GM12891 (cell line): ENCODE data around the gene CBFA2T3. TPM values are rescaled to one million over a fixed set of nuclear protein-coding genes. Genes with fewer than 3 reads are reported as not detected.

ENCODE experiments used
- DNase-seq: peaks from one replicate; pipeline ENCODE4 v3.0.0; 2011; ENCODE audit warnings: low spot score; ENCODE audit not compliant: insufficient read length
- FAIRE-seq: peaks from 2 replicates; lab custom pipeline; 2011; peaks lifted over from hg19 to GRCh38; lab: Jason Lieb, UNC
- PAX5 ChIP-seq: IDR thresholded peaks from 2 replicates; pipeline ENCODE4 v1.6.1; 2011; ENCODE audit warnings: low read length, moderate library complexity, mild to moderate bottlenecking; ENCODE audit not compliant: insufficient read depth, severe bottlenecking
- POLR2A ChIP-seq: IDR thresholded peaks from 2 replicates; pipeline ENCODE4 v1.6.1; 2011; ENCODE audit warnings: low read depth, low read length, control low read depth
- POLR2AphosphoS5 ChIP-seq: IDR thresholded peaks from 2 replicates; pipeline ENCODE4 v1.6.1; 2011; ENCODE audit warnings: low read depth, low read length, control low read depth
- POU2F2 ChIP-seq: IDR thresholded peaks from 2 replicates; pipeline ENCODE4 v1.6.1; 2011; ENCODE audit warnings: low read depth, mild to moderate bottlenecking, control low read depth, low read length, moderate library complexity
- SPI1 ChIP-seq: IDR thresholded peaks from 2 replicates; pipeline ENCODE4 v1.6.1; 2011; ENCODE audit warnings: low read depth, low read length, control low read depth
- TAF1 ChIP-seq: IDR thresholded peaks from 2 replicates; pipeline ENCODE4 v1.6.1; 2011; ENCODE audit warnings: low read depth, low read length, control low read depth
- polyA plus RNA-seq: library from polyadenylated mRNA; unstranded; fragments of >200 nt; gene quantifications from one replicate; pipeline ENCODE4 v1.2.1, GENCODE V29; 2012; ENCODE audit warnings: low read depth, missing spikeins, inconsistent platforms; ENCODE audit not compliant: missing spikeins

Gene CBFA2T3
- polyA plus RNA-seq, result 15.1 TPM

- TF ChIP-seq TAF1, result peak; percentile 33; the same call in 1 of the 2 replicates
- TF ChIP-seq POLR2A, result no peak; the same call in 1 of the 2 replicates
- no peak for TF ChIP-seq PAX5
- no peak for TF ChIP-seq SPI1
- TF ChIP-seq POU2F2, result peak; percentile 18; the same call in 1 of the 2 replicates
- 0 out of 2 replicates have a peak, but pooled peaks have one; percentile 15 for TF ChIP-seq POLR2AphosphoS5
- DNase-seq, result no peak
- peak; percentile 89 for FAIRE-seq
These were observed at the start of gene CBFA2T3 for GRCh38 chr16:88977018-88977811. Gene CBFA2T3 (minus strand): TSS chr16:88977207. CDS start chr16:88976807, 400 bp downstream.

GRCh38 chr16:89026121-89026612 lies 49.2 kb upstream of the CBFA2T3 start:
- 0 out of 2 replicates have a peak, but pooled peaks have one; percentile 8 for TF ChIP-seq SPI1
- TF ChIP-seq POLR2A, result no peak
- FAIRE-seq, result peak; percentile 54

GRCh38 chr16:89025636-89026035 lies 48.6 kb upstream of the CBFA2T3 start:
- DNase-seq, result no peak
- FAIRE-seq, result no peak
- no peak for TF ChIP-seq POLR2AphosphoS5
- no peak for TF ChIP-seq POLR2A
- no peak for TF ChIP-seq TAF1
- TF ChIP-seq POU2F2, result no peak
- TF ChIP-seq SPI1, result no peak
- TF ChIP-seq PAX5, result no peak

More at GRCh38 chr16:89026121-89026612, 49.2 kb upstream of the CBFA2T3 start:
- DNase-seq, result no peak

GRCh38 chr16:89024546-89025060 lies 47.6 kb upstream of the CBFA2T3 start:
- TF ChIP-seq POLR2A, result no peak
- no peak for FAIRE-seq
- DNase-seq, result no peak

- DNase-seq (no peak), FAIRE-seq (no peak)
- TF ChIP-seq POLR2A, result no peak
- TF ChIP-seq POLR2AphosphoS5, result no peak
- no peak for TF ChIP-seq TAF1
- TF ChIP-seq SPI1, result no peak
- TF ChIP-seq POU2F2, result no peak
- no peak for TF ChIP-seq PAX5
These were observed 46.9 kb upstream of the CBFA2T3 start for GRCh38 chr16:89023621-89024511.

- DNase-seq, result no peak
- FAIRE-seq, result peak; percentile 76
- no peak for TF ChIP-seq POU2F2
- TF ChIP-seq PAX5, result no peak
- TF ChIP-seq POLR2AphosphoS5, result no peak
- no peak for TF ChIP-seq POLR2A
- TF ChIP-seq SPI1, result no peak
- TF ChIP-seq TAF1, result no peak
These were observed 46.1 kb upstream of the CBFA2T3 start for GRCh38 chr16:89023151-89023551.

- no peak for FAIRE-seq
- TF ChIP-seq SPI1 (no peak), POLR2AphosphoS5 (no peak), POU2F2 (no peak), POLR2A (no peak), TAF1 (no peak), PAX5 (no peak)
- no peak for DNase-seq
These were observed 45.2 kb upstream of the CBFA2T3 start for GRCh38 chr16:89022051-89022836.

GRCh38 chr16:89020925-89021595 lies 44.1 kb upstream of the CBFA2T3 start:
- DNase-seq (no peak), FAIRE-seq (no peak)
- no peak for TF ChIP-seq TAF1

GRCh38 chr16:89020068-89020924 lies 43.3 kb upstream of the CBFA2T3 start:
- TF ChIP-seq POU2F2, result no peak
- TF ChIP-seq PAX5, result no peak
- no peak for TF ChIP-seq POLR2A
- TF ChIP-seq SPI1, result no peak
- TF ChIP-seq TAF1, result no peak
- no peak for TF ChIP-seq POLR2AphosphoS5
- DNase-seq (peak; percentile 65), FAIRE-seq (peak; percentile 41)
